Ishikawa (cell line): Measurements from ENCODE around the gene CPNE9.

Experiments
- CEBPB ChIP-seq: IDR thresholded peaks from 2 replicates; pipeline ENCODE4 v1.6.1; 2012
- CREB1 ChIP-seq: IDR thresholded peaks from 2 replicates; pipeline ENCODE4 v1.6.1; 2012; ENCODE audit warnings: low read depth
- EGR1 ChIP-seq: IDR thresholded peaks from 2 replicates; pipeline ENCODE4 v1.6.1; 2012
- EP300 ChIP-seq: IDR thresholded peaks from 2 replicates; pipeline ENCODE4 v1.6.1; 2012; ENCODE audit warnings: borderline replicate concordance
- FOXM1 ChIP-seq: IDR thresholded peaks from 2 replicates; pipeline ENCODE4 v1.6.1; 2012; ENCODE audit warnings: low read depth, borderline replicate concordance
- MAX ChIP-seq: IDR thresholded peaks from 2 replicates; pipeline ENCODE4 v1.6.1; 2012
- NFIC ChIP-seq: IDR thresholded peaks from 2 replicates; pipeline ENCODE4 v1.6.1; 2012
- TAF1 ChIP-seq: IDR thresholded peaks from 2 replicates; pipeline ENCODE4 v1.6.1; 2012; ENCODE audit warnings: low read depth, mild to moderate bottlenecking
- TCF12 ChIP-seq: IDR thresholded peaks from 2 replicates; pipeline ENCODE4 v1.6.1; 2012; ENCODE audit warnings: low read depth
- YY1 ChIP-seq: IDR thresholded peaks from 2 replicates; pipeline ENCODE4 v1.6.1; 2012; ENCODE audit warnings: low read depth
- TF ChIP-seq, protein P1 (sequence below): IDR thresholded peaks from 2 replicates; pipeline ENCODE4 v1.6.1; 2012; ENCODE audit warnings: low read depth, mild to moderate bottlenecking
- TF ChIP-seq, protein P2 (sequence below): IDR thresholded peaks from 2 replicates; pipeline ENCODE4 v1.6.1; 2012

DNA sequence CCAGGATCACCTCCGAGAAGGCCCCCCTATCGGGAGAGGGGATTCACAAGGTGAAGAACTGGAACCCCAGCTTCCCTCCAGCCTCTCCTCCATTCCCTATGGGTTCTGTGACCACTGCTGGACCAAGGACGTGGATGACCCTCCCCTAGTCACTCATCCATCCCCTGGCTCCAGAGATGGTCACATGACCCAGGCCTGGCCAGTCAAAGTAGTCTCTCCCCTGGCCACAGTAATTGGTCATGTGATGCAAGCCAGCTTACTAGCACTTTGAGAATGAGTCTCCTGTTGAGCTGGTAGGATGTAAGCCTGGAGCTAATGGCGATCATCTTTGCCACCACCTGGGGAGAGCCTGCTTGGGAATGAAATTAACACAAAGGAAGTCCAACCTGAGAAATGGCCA, 62.2 kb downstream of the CPNE9 start:
- TF ChIP-seq, protein P1, sequence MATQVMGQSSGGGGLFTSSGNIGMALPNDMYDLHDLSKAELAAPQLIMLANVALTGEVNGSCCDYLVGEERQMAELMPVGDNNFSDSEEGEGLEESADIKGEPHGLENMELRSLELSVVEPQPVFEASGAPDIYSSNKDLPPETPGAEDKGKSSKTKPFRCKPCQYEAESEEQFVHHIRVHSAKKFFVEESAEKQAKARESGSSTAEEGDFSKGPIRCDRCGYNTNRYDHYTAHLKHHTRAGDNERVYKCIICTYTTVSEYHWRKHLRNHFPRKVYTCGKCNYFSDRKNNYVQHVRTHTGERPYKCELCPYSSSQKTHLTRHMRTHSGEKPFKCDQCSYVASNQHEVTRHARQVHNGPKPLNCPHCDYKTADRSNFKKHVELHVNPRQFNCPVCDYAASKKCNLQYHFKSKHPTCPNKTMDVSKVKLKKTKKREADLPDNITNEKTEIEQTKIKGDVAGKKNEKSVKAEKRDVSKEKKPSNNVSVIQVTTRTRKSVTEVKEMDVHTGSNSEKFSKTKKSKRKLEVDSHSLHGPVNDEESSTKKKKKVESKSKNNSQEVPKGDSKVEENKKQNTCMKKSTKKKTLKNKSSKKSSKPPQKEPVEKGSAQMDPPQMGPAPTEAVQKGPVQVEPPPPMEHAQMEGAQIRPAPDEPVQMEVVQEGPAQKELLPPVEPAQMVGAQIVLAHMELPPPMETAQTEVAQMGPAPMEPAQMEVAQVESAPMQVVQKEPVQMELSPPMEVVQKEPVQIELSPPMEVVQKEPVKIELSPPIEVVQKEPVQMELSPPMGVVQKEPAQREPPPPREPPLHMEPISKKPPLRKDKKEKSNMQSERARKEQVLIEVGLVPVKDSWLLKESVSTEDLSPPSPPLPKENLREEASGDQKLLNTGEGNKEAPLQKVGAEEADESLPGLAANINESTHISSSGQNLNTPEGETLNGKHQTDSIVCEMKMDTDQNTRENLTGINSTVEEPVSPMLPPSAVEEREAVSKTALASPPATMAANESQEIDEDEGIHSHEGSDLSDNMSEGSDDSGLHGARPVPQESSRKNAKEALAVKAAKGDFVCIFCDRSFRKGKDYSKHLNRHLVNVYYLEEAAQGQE = no peak
- no peak for TF ChIP-seq MAX
- no peak for TF ChIP-seq EP300
- no peak for TF ChIP-seq NFIC
- TF ChIP-seq TCF12 = no peak
- TF ChIP-seq FOXM1 = no peak
- TF ChIP-seq, protein P2, sequence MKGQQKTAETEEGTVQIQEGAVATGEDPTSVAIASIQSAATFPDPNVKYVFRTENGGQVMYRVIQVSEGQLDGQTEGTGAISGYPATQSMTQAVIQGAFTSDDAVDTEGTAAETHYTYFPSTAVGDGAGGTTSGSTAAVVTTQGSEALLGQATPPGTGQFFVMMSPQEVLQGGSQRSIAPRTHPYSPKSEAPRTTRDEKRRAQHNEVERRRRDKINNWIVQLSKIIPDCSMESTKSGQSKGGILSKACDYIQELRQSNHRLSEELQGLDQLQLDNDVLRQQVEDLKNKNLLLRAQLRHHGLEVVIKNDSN = peak; percentile 88
- TF ChIP-seq EGR1 = no peak
- no peak for TF ChIP-seq YY1
- no peak for TF ChIP-seq CREB1
- TF ChIP-seq TAF1 = no peak
- TF ChIP-seq CEBPB = no peak
